PC-9 (cell line): Measurements from ENCODE around the gene RCN1.

Source experiments
- CTCF ChIP-seq: fragments of 200-600 bp; sonication (generic); conservative IDR thresholded peaks from 2 replicates; pipeline ENCODE4 v1.6.1; 2017; ENCODE audit warnings: mixed run types, antibody characterized with exemption, mild to moderate bottlenecking, moderate library complexity
- EZH2 ChIP-seq: fragments of 200-600 bp; sonication (generic); IDR thresholded peaks from 2 replicates; pipeline ENCODE4 v1.8.0; 2017; ENCODE audit warnings: antibody characterized with exemption, low read depth

GRCh38 chr11:32138902-32139301, 48.0 kb downstream of the RCN1 start:
- TF ChIP-seq CTCF: no peak
- no peak for TF ChIP-seq EZH2
